ENCODE data around the gene IL17RE.
"Not testable (repeated sequence)": the region's sequence is repeated elsewhere in the genome, so short reads cannot be mapped to it uniquely, and the experiment has no call there.

The IL17RE gene

DNA sequence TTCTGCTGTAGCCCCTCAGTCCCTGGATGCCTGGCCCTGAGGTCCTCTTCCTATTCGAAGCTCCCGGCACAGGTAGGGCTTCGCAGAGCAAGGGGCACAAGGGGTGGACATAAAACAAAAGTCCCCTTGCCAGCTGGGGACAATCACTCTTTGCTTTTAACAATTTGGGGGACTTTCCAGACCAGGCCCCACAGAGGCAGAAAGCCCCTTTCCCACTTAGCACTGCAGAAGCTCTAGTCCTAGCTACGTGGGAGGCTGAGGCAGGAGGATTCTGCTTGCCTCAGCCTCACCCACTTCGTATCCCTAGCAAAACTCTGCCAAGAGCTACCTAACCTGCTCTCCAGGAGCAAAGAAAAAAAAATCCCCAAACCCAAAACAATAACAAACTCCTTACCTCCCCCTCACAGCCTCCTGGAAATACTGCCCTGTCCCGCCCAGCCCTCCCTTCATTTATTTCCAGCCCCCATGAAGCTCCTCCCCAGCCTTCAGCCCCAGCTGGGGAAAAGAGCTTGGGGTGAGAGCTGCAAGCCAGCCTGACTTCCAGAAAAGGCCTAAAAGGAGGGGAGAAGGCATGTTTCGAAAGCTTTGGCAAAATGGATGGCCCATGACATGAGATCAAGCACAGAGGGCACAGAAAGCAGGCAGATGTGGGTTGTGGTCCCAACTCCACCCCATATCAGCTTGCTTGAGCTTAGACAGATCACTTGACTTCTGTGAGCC, 22.7 kb upstream of the IL17RE start, which contains the start of gene CIDEC:
Gene CIDEC (minus strand): TSS at position 424 of the 720 bp plus-strand sequence. CDS start 1,767 bp downstream, outside the sequence.
- no peak for DNase-seq (ENCODE audit: low read depth in 1 of 2, low spot score in 1 of 2)

DNA sequence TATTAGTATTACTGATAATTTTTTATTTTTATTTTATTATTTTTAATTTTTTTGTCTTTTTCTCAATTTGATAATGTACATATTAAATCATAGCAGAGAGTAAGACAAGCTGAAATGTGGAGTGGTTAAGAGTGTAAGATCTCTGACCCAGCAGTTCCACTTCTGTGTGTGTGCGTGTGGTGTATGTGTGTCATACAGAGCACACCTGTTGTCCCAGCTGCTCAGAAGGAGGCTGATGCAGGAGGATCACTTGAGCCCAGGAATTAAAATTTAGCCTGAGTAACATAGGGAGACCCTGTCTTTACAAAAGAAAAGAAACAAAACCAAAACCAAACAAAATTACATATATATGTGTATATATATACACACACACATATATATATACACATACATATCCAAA, 21.2 kb upstream of the IL17RE start:
- no peak for DNase-seq (ENCODE audit: low read depth in 1 of 2, low spot score in 1 of 2)

DNA sequence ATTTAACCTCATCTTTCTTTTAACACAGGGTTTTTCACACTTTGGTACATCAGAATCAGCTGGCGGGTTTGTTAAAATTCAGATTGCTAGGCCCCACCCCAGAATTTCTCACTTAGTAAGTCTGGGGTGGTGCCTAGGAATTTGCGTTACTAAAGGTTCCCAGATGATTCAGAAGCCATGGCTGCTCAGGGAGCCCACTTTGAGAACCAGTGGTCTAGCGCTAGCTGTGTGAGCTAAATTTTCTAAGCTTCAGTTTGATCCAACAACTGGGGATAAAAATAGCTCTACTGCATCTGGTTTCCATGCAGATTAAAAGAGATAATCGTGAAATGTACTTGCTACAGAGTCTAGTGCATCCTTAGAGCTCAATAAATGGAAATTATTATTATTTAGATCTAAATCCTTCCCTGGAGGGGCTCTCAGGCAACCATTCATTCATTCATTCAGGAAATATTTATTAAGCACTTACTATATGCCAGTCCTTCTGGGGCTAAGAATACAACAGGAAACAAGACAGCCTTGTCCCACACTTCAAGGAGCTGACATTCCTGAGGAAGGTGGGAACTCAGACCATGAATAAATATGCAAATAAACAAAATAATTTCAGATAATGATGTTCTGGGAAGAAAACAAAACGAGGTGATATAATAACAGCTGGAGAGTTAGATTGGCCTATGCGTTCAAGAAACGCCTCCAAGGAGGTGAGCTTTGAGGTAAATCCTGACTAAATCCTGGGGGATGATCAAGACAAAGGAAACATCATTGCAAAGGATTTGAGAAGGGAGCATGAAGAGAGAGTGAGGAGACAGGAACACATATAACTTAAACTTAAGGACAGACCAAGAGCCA, 18.7 kb upstream of the IL17RE start:
- DNase-seq (ENCODE audit: low read depth in 1 of 2, low spot score in 1 of 2), result no peak

DNA sequence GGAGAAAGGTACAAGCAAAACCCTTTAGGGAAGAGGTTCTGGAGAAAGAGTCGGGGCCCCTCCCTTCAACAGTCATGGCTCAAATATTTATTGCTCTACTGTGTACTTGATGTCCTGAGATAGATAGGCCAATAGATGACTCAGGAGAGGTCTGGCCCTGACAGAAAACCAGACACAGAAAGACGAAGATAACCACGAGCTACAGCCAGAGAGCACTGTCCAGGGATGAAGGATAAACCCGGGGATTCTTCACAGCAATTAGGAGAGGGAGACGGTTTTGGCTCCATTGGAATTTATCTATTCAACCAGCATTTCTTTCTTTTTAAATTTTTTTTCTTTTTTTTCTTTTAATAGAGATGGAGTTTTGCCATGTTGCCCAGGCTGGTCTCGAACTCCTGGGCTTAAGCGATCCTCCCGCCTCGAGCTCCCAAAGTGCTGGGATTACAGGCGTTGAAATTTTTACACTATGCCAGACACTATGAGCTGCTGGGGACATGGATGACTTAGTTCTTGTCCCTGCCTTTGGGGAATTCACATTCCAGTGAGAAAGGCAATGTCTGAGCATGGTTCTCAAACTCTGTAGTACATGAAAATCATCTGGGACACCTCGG, 18.0 kb upstream of the IL17RE start:
- DNase-seq (ENCODE audit: low read depth in 1 of 2, low spot score in 1 of 2), result no peak

DNA sequence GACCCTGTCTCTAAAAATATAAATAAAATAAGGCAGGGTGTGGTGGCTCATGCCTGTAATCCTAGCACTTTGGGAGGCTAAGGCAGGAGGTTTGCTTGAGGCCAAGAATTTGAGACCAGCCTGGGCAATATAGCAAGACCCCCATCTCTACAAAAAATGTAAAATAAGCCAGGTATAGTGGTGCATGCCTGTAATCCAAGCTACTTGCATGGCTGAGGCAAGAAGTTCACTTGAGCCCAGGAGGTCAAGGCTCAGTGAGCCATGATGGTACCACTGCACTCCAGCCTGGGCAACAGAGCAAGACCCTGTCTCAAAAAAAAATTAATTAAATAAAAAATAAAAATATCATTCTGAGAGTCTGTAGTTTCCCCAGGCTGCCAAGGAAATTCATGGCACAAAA, 16.3 kb upstream of the IL17RE start:
- no peak for DNase-seq (ENCODE audit: low read depth in 1 of 2, low spot score in 1 of 2)

DNA sequence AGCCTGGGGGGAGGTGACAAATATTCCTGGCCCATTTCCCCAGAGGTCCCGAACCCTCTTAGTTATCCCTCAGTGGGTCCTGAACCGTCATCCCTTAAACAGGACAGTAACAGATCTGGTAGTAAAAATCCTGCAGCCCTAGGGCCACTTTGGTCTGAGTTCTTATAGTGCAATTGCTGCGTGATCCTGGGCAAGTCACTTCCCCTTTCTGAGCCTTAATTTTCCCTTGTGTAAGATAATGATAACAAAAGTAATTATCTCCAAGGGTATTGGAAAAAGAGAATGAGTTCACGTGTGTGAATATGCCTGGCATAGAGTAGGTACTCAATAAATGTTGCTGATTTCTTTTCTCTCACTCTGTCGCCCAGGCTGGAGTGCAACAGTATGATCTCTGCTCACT, 15.2 kb upstream of the IL17RE start:
- DNase-seq (ENCODE audit: low read depth in 1 of 2, low spot score in 1 of 2), result no peak

DNA sequence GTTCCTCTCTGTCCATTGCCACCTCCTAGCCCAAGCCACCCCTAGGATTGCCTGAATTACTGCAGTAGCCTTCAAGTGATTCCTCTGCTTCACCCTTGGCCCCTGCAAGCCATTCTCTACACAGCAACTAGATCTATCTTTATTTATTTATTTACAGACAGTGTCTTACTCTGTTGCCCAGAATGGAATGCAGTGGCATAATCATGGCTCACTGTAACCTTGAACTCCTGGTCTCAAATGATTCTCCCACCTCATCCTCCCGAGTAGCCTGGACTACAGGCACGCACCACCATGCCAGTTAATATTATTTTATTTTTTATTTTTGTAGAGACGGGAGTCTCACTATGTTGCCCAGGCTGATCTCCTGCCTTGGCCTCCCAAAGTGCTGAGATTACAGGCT, 14.1 kb upstream of the IL17RE start:
- DNase-seq (ENCODE audit: low read depth in 1 of 2, low spot score in 1 of 2), result no peak

DNA sequence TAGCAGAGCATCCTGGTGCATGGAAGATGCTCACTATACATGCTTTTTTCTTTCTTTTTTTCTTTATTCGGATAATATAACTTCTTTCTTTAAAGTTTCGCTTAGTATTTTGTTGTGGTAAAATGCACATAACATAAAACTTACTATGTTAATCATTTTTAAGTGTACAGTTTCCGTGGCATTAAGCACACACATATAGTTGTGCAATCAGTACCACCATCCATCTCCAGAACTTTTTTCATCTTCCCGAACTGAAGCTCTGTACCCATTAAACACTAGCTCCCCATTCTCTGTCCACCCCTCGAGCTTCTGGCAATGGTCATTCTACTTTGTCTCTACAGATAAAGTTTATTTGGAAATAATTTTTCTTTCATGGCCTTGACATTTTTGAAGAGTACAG, 13.2 kb upstream of the IL17RE start:
- DNase-seq (ENCODE audit: low read depth in 1 of 2, low spot score in 1 of 2), result no peak

DNA sequence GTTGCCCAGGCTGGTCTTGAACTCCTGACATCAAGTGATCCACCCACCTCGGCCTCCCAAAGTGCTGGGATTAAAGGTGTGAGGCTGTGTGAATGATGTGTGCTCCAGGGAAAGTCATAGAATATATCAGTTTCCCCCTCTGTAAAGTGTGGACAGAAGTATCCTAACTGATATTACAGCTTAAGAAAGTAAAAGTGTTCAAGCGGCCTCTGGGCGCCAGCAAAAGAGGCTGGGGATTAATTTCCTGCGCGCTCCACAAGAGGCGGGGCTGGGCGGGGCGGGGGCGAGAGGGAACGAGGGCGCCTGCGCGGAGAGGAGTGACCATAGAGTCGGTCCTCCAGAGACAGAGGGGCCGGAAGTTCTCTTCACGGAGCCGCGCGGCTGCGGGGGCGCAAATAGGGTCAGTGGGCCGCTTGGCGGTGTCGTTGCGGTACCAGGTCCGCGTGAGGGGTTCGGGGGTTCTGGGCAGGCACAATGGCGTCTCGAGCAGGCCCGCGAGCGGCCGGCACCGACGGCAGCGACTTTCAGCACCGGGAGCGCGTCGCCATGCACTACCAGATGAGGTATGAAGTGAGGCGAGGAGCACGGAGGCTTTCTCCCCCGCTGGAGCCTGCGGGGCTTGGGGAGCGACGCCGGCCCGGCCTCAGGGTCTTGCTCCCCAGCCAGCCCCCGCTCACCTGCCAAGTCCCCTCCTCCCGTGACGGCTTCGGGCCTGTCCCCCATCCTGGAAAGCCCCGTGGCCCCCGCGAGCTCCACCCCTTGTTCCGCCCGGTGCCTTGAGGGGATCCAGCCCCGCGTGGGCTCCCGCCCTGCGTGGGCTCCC, 12.2 kb upstream of the IL17RE start, which contains the start of gene JAGN1:
Gene JAGN1 (plus strand): TSS at position 362 of the 823 bp plus-strand sequence. CDS start 113 bp downstream, at position 475.
- DNase-seq (ENCODE audit: low read depth in 1 of 2, low spot score in 1 of 2), result peak; percentile 83 to 90

DNA sequence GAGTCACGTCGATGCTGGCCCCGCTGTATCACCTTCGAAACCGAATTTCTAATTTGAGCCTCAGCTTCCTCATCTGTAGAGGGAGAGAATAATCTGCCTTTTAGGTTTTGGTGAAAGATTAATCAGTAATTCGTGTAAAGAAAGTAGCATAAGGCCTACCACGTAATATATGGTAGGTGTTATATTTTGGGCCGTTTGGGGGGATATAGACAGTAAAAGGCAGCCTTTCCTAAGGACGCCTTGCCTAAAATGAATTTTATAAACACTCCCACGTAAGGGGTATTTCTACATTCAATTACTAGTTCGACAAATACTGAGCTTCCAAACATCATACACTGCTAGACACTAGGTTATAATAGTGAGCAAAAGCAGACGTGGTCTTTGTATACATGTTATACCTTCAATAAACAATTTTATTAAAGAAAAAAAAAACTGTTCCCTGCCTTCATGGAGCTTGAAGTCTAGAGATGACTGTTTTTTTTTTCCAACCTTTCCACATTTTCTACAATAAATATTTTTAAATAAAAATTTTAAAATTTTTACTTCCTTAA, 11.5 kb upstream of the IL17RE start:
- no peak for DNase-seq (ENCODE audit: low read depth in 1 of 2, low spot score in 1 of 2)

DNA sequence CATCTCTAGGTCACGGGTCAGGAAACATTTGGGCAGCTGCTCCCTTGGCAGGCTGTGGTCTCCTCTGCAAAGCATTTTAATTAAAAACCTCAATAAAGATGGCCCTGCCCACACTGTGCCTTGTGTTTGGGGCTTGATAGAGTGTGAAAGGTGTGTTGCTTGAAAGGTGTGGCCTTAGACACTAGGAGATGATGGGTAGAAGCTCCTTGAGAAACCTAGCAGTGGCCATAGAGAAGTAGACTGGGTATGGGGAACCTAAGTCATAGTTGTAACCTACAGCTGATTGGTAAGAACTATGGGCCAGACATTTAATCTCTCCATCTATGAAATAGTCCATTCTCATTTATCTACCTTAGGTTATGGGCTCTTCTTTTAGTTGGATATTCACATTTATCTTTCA, 8.9 kb upstream of the IL17RE start:
- DNase-seq (ENCODE audit: low read depth in 1 of 2, low spot score in 1 of 2), result no peak

DNA sequence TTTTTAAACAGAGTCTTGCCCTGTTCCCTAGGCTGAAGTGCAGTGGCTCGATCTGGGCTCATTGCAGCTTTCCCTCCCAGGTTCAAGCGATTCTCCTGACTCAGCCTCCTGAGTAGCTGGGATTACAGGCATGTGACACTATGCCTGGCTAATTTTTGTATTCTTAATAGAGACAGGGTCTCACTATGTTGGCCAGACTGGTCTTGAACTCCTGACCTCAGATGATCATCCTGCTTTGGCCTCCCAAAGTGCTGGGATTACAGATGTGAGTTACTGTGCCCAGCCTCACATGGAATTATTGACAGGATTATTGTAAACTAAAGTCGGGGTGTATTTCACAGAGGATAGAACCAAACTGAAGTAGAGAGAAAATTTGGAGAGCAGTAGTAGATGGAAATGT, 6.9 kb upstream of the IL17RE start:
- not testable (repeated sequence) for DNase-seq (ENCODE audit: low read depth in 1 of 2, low spot score in 1 of 2)

DNA sequence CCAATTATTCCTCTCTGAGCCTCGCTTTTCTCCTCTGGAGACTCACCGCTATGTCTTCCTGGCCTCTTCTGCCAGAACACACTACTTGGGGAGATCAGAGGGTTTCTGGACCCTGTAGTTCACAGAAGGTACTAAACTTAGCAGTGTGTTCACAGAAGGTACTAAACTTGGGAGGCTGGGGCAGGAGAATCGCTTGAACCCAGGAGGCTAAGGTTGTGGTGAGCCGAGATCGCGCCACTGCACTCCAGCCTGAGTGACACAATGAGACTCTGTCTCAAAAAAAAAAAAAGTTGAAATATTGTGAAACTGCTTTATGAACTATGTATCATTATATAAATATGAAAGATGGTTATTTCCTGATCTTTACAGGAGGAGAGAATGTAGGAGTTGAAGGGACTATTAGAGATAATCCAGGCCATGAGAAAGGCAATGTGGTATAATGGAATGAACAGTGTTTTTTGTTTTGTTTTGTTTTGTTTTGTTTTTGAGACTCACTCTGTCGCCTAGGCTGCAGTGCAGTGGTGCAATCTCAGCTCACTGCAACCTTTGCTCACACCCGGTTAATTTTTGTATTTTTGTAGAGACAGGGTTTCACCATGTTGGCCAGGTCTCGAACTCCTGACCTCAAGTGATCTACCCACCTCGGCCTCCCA, 5.8 kb upstream of the IL17RE start:
- not testable (repeated sequence) for DNase-seq (ENCODE audit: low read depth in 1 of 2, low spot score in 1 of 2)

DNA sequence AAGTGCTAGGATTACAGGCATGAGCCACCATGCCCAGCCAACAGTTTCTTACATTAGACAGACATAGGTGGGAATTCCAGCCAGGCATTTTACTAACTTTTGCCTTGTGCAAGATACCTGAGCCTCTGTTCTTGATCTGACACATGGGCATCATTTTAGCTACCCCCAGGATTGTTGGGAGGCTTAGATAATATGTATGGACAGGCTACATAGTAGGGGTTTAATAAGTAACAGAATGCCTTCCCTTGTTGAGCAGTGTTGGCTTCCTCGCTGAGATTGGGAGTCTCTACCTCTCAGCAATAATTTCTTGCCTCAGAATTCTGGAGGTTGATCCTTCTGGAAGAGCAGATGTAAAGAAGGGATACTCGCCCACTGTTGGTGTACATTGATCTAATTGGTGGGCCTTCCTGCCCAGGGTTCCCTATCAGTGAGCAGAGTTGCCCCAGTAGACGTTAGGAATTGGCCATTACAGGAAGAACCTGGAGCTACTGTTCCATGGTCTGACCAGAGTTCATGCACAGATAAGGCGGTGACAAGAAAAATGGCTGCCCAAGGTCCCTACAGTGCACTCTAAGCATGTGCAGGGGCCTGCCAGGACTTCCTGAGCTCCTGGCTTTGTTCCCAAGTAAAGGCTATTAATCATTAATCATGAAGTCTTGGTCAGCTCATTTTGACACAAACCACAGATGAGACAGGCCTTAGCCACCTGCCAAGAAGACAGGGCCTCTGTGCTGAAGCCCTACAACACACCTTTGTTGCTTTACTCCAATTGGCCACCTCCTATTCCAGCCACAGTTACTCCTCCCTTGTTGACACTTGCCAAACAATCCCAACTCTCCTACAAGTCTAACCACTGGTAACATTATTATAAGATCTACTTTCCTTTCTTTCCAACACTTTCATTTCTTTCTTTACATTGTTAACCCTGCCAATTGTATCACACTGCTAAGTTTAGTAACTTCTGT, 5.0 kb upstream of the IL17RE start:
- DNase-seq (ENCODE audit: low read depth in 1 of 2, low spot score in 1 of 2), result no peak

DNA sequence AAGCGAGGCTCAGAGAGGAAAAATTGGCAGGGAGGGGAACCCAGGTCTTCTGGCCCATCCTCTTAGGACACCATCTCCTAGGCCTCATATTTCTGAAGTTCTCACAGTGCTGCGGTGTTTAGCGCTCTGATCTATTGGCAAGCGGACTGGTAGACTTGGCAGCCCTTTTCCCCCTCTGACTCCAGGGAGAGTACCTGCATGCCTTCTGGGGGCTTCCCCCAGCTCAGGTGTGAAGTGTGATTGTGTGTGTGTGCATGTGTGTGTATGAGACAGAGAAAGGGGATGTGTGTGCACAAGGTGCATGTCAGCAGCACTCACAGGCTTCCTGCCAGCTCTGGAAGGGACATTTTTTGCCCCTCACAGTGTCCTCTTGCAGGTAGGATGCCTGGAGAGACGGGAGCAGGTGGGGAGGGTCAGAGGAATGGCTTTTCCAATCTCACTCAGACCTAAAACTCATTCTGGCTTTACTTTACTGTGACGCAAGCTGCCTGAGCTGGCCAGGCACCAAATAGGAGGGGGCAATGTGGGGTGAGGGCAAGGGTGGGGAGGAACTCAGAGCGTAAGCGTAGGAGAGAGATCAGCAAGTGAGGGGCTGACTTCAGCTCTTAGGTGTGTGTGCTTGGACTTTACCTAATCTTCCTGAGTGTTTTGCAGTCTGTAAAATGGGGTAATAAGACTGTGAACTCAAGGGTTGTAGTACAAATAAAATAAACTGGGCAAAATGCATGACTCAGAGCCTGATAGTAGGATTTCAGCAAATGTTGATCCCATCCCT, 4.0 kb upstream of the IL17RE start:
- no peak for DNase-seq (ENCODE audit: low read depth in 1 of 2, low spot score in 1 of 2)

DNA sequence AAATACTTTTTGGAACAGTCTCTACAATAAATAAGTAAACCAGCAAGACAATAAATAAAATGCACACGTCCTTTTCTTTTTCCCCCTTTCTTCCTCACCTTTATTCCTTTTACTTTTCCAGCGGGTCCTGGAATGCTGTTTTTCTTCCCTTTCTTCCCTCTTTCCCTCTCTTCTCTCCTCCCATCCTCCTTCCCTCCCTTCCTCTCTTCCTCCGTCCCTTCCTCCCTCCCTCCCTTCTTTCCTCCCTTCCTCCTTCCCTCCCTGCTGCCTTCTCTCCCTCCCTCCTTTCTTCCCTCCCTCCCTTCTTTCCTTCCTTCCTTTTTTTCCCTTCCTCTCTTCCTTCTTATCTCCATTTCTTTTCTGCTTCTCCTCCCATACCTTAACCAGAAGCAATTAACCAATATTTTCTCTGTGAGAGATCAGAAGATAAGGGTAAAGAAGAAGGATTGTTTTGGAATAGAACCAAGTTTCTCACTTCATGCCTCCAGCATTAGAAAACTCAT, 3.3 kb upstream of the IL17RE start:
- no peak for DNase-seq (ENCODE audit: low read depth in 1 of 2, low spot score in 1 of 2)

DNA sequence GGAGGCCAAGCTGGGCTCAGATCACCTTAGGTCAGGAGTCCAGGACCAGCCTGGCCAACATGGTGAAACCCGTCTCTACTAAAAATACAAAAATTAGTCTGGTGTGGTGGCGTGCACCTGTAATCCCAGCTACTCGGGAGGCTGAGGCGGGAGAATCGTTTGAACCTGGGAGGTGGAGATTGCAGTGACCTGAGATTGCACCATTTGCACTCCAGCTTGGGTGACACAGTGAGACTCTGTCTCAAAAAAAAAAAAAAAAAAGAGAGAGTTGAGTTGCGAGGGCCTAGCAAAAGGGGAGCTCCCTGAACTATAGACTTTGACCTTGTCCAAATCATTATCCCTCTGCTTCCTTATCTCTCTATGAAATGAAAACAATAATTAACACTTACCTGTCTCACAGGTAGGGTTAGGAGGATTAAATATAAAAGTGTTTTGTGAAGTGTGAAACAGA, 1.7 kb upstream of the IL17RE start:
- DNase-seq (ENCODE audit: low read depth in 1 of 2, low spot score in 1 of 2), result not testable (repeated sequence)

DNA sequence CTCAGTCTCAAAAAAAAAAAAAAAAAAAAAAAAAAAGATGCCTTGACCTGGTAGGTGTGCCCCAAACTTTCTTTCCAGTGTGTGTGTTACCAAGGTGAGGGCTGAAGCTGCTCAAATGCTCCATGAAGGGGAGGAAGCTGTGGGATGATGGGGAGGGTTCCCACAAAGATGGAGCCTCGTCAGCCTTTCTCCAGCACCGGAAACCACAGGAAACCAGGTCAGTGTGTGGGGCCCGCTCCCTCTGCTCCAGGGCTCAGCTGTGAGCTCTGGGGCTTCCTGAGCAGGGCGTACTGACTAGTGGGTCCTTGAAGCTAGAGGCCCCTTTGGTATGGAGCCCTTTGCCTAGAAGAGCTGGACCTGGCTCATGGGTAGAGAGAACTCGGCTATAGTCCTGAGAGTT, 681 bp upstream of the IL17RE start:
- no peak for DNase-seq (ENCODE audit: low read depth in 1 of 2, low spot score in 1 of 2)

All from stimulated activated CD4-positive, alpha-beta T cell treated with anti-CD3 and anti-CD28 coated beads, Interleukin-15, amount 100 ng/mL, for 1 hour (primary cell).